Measurements from ENCODE around the gene PXN. TPM values are rescaled to one million over a fixed set of nuclear protein-coding genes. Genes with fewer than 3 reads are reported as not detected.
"Not testable (repeated sequence)": the region's sequence is repeated elsewhere in the genome, so short reads cannot be mapped to it uniquely, and the experiment has no call there.

Gene PXN
- total RNA-seq, 6 experiments from 2014 or later, result 15.1 to 32.6 (median 24.1) TPM

- H3K27ac ChIP-seq, result no peak overlapping the region
- H3K4me3 ChIP-seq, result no peak overlapping the region
- no peaks in the 10 kb centered on the region for H3K9me3 ChIP-seq
- peaks cover 4 to 52% (median 21%) of the 10 kb centered on the region in 4 donors for H3K36me3 ChIP-seq
- no peaks in the 10 kb centered on the region for H3K27me3 ChIP-seq
- ATAC-seq (no peak), DNase-seq (no peak)
- H3K4me1 ChIP-seq, result no peaks in the 10 kb centered on the region
- TF ChIP-seq POLR2A (IDR thresholded peaks at IDR 0.05), result no peak
- no peak for TF ChIP-seq CTCF (IDR thresholded peaks at IDR 0.05)
- WGBS (ENCODE audit: insufficient coverage, low coverage, low lambda C conversion rate, missing lambda C conversion rate), result 84% methylated on average over 16 of the region's 23 CpGs
- intact Hi-C loops (cut with DNase I), result no loop called here
Observed at GRCh38 chr12:120215766-120216735, 49.5 kb downstream of the PXN start.

GRCh38 chr12:120215357-120215735, 50.2 kb downstream of the PXN start:
- H3K36me3 ChIP-seq, result peaks cover 4 to 55% (median 21%) of the 10 kb centered on the region in 4 donors
- ATAC-seq, result no peak
- DNase-seq, result no peak
- no peaks in the 10 kb centered on the region for H3K4me1 ChIP-seq
- H3K27ac ChIP-seq, result no peak overlapping the region
- H3K4me3 ChIP-seq, result no peak overlapping the region
- TF ChIP-seq POLR2A (IDR thresholded peaks at IDR 0.05), result no peak
- no peaks in the 10 kb centered on the region for H3K27me3 ChIP-seq
- H3K9me3 ChIP-seq, result no peaks in the 10 kb centered on the region
- WGBS (ENCODE audit: insufficient coverage, low coverage, low lambda C conversion rate, missing lambda C conversion rate), result 86% methylated on average over 13 of the region's 15 CpGs
- intact Hi-C loops (cut with DNase I), result no loop called here

GRCh38 chr12:120214626-120215356, 50.7 kb downstream of the PXN start:
- H3K27me3 ChIP-seq, result no peaks in the 10 kb centered on the region
- no peaks in the 10 kb centered on the region for H3K9me3 ChIP-seq
- WGBS (ENCODE audit: insufficient coverage, low coverage, low lambda C conversion rate, missing lambda C conversion rate), result 75% methylated on average over 7 of the region's 34 CpGs
- intact Hi-C loops (cut with DNase I), result no loop called here
- ATAC-seq, result no peak
- no peak for DNase-seq
- no peaks in the 10 kb centered on the region for H3K4me1 ChIP-seq
- H3K4me3 ChIP-seq, result no peak overlapping the region
- H3K36me3 ChIP-seq, result peaks cover 4 to 53% (median 21%) of the 10 kb centered on the region in 4 donors
- no peak overlapping the region for H3K27ac ChIP-seq
- TF ChIP-seq CTCF (IDR thresholded peaks at IDR 0.05) (no peak), POLR2A (IDR thresholded peaks at IDR 0.05) (no peak)

- Histone ChIP-seq H3K4me1 (no peaks in the 10 kb centered on the region), H3K27me3 (no peaks in the 10 kb centered on the region), H3K27ac (no peak overlapping the region), H3K9me3 (no peaks in the 10 kb centered on the region), H3K4me3 (no peak overlapping the region), H3K36me3 (peaks cover 0 to 47% (median 18%) of the 10 kb centered on the region in 4 donors)
- intact Hi-C loops (cut with DNase I), result no loop called here
- no CpG with 5 or more reads among the region's 20 CpGs for WGBS (ENCODE audit: insufficient coverage, low coverage, low lambda C conversion rate, missing lambda C conversion rate)
- TF ChIP-seq POLR2A (IDR thresholded peaks at IDR 0.05) (no peak), CTCF (IDR thresholded peaks at IDR 0.05) (no peak)
- no peak for DNase-seq
- ATAC-seq, result no peak
Observed at GRCh38 chr12:120213758-120214157, 51.8 kb downstream of the PXN start.

GRCh38 chr12:120213182-120213581, 52.3 kb downstream of the PXN start:
- H3K9me3 ChIP-seq; H3K27ac ChIP-seq; H3K4me1 ChIP-seq; H3K4me3 ChIP-seq; ATAC-seq; H3K27me3 ChIP-seq; DNase-seq; intact Hi-C loops (cut with DNase I): not testable (repeated sequence)
- H3K36me3 ChIP-seq, result peaks cover 0 to 44% (median 16%) of the 10 kb centered on the region in 4 donors
- 81% methylated on average over 3 of the region's 5 CpGs for WGBS (ENCODE audit: insufficient coverage, low coverage, low lambda C conversion rate, missing lambda C conversion rate)

Data from right lobe of liver (tissue), 6 donors.